CD1c-positive myeloid dendritic cell (primary cell): ENCODE results near the gene UBASH3A.

Source experiments
- DNase-seq: peaks from one replicate; pipeline ENCODE4 v3.0.0-alpha.2; 2016; ENCODE audit errors: extremely low spot score

UBASH3A gene

DNA sequence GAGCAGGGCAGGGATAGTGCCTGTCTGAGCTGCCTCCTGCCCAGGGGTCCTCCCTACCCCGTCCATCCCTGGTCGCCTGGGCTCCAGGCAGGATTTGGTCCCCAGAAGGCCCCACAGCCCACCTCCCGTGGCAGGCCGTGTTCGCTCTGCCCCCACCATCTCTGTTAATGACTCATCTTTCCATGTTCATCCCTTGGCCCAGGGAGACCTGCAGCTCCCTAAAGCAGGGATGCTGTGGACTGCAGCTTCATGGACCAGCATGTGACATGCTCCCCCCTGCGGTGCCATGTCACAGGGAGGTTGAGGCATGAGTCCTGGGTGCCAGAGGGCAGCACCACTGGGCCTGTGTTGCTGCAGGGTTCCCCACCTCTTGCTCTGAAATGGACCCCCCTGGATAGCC is 26.8 kb downstream of the UBASH3A start:
- DNase-seq: no peak

DNA sequence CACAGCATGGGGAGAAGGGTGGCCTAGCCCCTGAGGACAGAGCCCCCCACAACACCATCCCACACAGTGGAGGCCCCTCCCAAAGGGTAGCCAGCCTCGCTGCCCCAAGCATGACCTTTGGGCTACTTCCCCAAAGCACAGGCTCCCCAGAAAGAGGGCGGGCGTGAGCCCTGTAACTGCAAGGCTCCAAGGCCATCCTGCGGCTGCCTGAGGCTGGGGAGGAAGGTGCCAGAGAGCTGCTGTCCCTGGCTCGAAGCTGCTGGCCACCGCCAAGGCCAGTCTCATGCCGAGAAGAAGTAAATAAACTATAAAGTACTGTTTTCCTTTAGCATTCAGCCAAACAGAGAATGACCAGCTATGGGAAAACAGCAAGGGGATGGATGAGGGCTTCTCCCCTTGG is 27.5 kb downstream of the UBASH3A start:
- no peak for DNase-seq

DNA sequence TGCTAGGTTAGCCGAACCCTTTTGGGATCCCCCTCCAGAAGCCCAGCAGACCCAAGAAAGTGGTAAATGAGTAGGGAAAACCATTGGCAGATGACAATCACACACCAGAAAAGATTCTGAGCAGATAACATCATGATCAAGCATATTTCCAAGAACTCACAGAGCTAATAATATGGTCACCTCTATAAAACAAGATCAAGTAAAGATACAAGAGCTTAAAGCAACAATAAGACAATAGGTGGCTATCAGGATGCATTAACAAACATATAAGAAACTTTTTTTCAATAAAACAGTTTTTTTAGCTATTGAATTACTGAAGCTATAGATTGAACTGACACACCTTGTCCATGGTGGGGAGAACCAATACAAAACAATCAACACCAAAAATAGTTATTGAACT is 29.0 kb downstream of the UBASH3A start:
- no peak for DNase-seq

DNA sequence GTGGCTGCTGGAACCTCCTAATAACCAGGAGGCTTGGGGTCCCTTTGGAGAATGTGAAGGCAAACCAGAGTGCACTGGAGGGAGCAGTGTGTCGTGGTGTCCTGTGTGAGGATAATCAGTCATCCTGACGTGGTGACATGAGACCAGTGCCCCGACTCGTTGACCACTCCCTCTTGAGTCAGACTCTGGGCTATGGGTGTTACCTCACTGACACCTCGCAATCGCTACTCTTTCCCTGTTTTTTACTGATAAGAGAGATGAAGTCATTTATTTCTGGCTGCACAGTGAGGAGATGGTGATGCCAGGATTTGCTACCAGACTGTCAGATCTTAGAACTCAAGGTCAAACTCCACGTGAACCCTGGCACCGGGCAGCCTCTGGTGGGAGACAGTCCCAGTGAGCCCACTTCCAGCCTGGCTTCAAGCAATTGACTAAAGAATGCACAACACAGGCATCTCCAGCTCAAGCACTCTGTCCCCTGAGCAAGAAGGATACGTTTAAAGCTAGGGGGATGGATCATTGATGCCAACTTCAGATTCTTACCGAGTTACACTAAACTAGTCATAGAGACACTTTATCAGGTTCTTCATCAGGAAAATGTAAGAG is 30.3 kb downstream of the UBASH3A start:
- no peak for DNase-seq

DNA sequence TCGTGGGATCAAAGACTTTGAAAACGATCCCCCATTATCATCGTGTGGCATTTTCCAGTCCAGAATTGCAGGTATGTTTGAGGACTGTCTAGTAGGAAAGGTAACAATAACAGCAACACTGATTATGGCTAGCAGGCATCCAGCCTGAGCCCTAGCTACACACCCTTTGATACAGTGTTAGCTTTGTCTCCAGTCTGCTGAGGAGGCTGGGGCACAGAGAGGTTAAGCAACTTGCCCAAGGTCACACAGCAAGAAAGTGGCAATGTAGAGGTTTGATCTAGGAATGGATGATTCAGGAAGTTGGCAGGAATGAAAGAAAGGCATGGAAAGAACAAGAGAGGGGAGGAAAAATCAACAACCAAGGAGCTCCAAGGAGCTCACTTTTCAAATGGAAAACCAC is 31.2 kb downstream of the UBASH3A start:
- DNase-seq: no peak

DNA sequence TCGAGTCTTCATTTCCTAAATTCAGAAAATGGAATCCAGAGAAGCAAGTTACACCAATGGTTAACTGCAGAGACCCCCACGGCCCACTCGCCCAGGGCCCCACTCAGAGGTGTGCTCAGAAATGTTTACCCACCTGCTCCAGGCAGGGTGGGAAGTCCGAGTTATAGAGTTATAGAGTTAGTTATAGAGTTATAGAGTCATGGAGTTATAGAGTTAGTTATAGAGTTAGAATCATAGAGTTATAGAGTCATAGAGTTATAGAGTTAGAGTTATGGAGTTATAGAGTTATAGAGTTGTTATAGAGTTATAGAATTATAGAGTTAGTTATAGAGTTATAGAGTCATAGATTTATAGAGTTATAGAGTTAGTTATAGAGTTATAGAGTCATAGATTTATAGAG is 31.7 kb downstream of the UBASH3A start:
- no peak for DNase-seq

DNA sequence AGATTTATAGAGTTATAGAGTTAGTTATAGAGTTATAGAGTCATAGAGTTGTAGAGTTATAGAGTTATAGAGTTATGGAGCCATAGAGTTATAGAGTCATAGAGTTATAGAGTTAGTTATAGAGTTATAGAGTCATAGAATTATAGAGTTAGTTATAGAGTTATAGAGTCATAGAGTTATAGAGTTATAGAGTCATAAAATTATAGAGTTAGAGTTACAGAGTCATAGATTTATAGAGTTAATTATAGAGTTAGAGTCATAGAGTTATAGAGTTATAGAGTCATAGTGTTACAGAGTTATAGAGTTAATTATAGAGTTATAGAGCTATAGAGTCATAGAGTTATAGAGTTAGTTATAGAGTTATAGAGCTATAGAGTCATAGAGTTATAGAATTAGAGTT is 32.1 kb downstream of the UBASH3A start:
- DNase-seq: no peak

DNA sequence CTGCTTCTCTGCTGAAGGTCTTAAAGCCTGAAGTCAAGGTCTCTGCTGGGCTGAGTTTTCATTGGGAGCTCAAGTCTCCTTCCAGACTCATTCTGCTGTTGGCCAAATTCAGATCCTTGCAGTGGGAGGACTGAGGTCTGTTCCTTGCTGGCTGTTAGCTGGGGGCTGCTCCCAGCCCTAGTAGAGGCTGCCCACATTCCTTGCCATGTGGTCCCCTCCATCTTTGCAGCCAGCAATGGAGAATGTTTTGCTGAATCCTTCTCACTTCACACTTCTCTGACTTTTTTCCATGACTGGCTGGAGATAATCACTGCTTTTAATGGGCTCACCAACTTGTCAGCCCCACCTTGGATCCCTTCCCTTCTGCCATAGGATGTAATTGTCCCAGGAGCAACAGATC is 33.2 kb downstream of the UBASH3A start:
- no peak for DNase-seq

DNA sequence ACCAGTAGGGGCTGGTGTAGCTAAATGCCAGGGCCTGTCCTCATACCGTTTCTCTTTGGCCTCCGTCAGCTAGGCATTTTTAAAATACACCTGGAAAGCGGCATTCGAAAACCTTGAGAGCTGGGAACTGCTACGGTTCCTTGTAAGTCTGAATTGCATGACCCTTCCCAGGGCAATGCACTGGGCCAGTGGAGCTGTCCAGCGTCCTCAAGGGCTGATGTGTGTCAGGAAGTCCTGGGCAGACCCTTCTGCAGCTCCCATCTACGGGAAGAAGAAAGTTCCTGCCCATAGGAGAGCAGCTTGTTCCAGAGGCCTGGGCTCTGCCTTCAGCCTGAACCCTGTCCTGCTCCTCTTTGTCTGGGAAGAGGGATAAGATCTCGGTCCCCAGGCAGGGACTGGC is 34.1 kb downstream of the UBASH3A start:
- DNase-seq: no peak

DNA sequence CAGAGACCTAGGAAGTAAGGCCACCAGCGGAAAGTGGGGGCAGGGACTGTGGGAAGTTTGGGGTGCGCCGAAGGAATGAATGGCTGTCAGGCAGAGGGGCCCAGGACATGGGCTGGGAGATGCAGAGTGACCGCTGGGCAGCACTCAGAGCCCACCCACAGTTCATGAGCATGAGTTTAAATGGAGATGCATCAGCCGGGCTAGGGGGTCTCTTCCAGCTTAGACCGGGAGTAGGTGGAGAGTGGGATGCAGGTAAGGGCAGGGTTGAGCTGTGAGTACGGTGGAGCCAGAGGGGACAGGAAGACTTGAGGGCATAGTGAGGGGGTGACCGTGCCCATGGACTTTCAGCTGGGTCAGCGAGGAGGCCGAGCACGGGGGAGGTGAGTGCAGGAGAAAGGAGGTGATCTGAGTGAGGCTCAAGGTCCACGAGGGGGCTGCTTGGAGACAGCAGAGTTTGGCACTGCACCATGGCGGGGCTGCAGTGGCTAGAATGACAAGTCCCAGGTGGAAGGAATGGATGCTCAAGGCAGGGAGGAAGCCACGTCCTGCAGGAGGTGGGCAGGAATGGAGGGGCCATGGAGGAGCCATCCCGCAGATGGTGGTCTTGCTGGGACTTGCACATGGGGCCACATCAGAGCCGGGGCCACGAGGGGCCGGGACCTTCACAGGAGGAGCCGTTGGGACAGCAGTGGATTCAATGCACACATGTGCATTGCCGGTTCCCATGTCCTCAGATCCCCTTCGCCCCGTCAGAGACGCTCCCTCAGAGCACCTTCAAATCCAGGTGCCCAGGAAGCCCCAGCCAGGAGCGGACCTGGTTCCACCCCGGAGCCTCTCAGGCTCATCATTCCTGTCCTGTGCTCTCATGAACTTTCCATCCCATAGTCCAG is 34.9 kb downstream of the UBASH3A start:
- DNase-seq: no peak

DNA sequence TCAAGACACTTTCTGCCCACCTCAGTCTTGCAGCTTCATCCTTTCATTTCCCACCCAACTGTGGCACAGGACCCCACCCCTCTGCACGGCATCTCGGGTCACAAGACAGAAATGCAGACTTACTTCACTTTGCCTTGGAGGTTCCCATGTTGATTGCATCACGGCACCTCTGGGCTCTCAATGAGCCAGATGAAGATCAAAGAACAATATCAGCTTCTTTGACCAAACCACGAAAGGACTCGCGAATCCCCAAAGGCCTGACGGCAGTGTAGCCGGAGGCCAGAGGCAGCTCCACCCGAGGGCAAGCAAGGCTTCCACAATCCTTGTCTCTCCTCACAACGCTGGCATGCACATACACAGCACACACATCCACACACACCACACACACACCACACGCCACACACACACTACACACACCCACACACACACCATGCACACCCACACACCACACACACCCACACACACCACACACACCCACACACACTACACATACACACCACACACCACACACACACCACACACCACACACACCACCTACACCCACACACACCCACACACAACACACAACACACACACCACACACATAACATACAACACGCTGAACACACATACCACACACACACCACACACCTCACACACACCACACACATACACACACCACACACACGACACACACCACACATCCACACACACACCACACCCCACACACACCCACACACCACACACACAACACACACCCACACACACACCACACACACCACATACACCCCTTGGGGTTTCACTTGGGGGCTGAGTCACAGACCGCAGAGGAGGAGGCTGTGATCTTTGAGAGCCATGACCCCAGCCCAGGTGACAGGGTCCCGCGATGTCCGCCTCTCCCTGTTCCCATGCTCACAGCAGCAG is 35.8 kb downstream of the UBASH3A start:
- DNase-seq: no peak

DNA sequence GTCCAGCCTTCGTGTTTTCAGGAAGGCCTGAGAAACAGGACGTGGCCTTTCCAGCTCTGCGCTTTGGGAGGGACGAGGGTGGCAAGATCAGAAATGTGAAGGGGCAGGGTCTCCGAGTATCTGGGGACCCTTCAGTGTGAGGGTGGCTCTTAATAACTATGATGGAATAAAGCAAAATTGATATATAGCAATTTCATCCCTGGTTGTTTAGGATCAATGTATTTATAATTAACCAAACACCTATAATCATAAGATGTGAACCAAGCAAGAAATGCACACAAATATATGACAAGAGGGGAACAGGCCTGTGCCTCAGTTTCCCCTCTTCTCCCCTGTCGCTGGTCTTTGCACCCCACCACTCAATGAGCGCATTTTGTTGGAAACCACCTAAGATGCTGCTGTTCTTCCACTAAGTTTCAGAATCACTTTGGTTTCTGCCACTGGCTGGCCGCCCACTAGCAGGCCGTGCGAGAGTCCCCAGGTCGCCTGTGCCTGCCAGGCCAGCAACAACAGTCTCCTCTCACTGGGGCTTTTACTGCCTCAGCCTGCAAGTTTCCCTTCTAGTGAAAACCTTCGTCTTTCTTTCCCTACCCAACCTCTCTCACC is 36.6 kb downstream of the UBASH3A start:
- DNase-seq: no peak

DNA sequence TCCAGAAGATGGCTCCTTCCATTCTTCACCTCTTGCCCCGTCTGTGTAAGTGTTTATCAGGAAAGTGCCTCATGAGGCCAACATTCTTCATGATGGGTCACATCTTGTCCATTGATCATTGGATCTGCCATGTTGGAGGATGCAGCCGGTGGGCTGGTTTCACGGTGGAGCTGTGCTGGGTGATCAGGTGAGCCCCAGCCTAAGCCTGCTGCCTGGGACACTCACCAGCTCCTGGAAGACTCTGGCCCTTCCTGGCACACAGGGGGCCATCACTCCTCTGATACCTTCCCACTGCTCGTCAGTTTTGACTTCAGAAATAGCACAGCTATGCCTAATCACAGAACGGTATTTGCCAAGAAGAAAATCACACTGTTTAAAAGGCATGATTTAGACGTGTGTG is 38.3 kb downstream of the UBASH3A start:
- DNase-seq: no peak

DNA sequence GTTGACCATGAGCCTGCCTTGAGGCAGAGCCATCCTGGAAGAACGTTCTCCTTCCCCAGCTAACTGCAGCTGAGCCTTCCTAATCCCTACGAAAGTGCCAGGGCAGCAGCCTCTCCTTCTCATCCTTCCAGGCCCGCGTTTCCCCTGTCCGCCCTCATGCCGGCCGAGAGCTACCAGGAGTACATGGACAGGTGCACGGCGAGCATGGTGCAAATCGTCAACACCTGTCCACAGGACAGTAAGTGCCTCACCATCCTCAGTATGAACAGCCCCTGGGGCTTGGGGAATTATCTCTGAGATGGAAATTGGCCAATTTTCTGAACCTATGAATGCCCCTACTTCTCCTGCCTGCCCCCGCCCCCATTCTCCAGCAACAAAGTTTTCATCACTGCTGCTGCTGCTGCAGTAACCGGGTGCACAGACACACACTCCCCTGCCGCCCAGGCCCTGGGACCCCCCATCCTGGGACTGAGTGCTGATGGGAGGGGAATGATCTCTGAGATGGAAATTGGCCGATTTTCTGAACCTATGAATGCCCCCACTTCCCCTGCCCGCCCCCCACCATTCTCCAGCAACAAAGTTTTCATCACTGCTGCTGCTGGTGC is 39.6 kb downstream of the UBASH3A start:
- no peak for DNase-seq

DNA sequence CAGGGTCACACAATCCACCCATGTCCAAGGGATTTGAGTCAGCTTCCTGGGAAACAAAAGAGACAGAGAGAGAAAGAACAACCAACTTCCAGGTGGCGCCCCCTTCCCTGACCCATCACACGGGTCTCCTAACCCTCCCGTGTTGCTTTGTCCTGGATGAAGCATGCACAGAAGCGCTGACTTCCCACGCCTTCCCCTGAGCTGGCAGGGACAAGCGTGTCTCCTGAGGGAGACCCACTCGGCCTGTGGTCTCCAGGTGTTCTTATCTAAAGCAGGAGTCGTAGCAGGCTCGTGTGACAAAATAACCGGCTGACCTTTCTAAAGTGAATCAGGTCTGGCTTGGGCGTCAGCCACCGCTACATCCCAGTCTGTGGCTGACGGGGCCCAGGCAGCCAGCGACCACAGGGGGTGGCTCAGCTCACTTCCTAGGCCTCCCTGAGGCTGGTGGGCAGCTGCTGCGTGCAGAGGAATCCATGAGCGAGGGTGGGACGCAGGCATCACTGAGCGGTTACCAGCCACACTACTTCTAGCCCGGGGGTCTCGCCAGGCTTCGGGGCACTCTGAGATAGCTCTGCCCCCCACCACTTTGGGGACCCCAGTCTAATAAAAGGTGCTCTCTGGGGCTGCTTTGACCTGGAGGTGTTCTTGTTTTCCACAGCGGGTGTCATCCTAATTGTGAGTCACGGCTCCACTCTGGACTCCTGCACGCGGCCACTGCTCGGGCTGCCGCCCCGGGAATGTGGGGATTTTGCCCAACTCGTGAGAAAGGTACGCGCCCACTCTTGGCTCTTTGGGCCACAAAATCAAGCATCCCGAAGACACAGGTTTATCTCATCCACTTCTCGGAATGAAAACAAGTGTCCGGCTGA is 40.4 kb downstream of the UBASH3A start:
- no peak for DNase-seq

DNA sequence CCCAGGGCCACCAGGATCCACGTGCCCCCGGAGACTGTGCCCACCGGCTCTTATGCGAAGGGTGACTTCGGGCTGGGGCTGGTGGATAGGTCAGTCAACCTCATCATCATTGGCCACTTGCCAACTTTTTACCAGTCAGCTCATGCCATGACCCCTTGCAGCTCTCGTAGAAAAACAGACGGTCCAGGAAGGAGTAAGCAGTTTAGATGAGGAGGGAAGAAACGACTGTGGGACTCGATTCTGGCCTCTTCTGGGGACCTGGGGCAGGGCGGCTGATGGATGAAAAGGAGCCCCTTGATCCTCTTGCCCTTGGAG is 41.0 kb downstream of the UBASH3A start:
- no peak for DNase-seq

DNA sequence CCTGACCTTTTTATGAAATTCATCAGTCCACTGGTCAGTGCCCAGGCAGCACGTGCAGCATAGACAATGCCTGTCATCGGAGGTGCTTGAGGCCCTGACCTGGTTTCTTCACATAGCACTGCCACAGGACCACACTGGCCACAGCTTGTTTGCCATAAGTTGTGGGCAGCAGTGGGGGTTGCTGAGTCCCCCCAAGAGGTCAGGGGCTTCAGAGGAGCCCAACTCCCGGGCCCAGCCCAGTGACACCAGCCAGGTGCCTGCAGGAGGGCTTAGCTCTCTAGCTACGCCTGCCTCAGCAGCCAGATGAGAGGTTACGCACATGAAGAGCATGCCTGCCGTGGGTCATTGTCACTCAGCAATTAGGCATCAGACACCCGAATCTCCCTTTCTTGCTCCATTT is 41.6 kb downstream of the UBASH3A start:
- no peak for DNase-seq

DNA sequence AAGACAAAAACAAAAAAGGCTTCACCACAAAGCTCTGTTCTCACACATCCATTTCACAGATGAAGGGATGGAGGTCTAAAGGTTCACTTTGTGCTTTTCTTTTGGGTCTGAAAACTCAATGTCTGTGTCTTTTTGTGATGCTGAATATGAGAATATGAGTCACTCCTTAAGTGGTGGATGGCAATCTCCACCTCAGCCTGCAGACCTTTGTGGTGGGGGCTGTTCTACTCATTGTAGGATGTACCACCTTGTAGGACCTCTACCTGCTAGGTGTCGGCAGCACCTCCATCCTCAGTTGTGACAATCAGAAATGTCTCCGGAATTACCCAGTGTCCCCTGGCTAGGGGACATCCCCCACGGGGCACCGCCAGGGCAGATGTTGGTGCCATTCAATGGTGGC is 42.8 kb downstream of the UBASH3A start:
- DNase-seq: no peak

DNA sequence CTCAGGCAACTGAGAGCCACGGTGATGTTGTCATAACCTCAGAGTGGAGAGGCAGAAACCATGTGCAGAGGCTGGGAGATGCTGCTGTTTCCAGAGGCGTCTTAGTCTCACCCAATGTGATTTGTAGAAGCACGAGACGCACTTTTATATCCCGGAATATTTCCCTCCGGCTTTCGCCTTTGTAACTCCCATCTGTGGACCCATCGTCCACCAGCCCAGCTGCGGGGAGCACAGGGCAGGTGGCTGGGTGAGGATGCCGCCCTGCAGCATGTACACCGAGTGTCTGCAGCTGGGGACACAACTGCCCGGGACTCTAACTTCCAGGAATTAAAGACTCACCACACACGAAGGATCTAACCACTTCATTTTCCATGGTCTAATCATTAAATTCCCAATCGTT is 43.5 kb downstream of the UBASH3A start:
- no peak for DNase-seq

DNA sequence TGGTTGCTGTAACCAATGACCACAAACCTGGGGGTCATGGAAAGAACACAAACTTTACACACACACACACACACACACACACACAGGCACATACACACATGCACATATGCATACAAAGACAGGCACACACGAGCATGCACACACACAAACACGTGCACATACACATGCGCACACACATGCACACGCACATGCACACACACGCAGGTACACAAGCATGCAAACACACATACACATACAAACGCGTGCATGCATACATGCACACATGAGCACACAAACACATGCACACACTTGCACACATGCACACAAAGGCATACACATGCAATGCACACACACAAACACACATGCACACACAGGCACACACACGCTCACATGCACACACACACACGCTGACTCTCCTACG is 44.0 kb downstream of the UBASH3A start:
- no peak for DNase-seq

DNA sequence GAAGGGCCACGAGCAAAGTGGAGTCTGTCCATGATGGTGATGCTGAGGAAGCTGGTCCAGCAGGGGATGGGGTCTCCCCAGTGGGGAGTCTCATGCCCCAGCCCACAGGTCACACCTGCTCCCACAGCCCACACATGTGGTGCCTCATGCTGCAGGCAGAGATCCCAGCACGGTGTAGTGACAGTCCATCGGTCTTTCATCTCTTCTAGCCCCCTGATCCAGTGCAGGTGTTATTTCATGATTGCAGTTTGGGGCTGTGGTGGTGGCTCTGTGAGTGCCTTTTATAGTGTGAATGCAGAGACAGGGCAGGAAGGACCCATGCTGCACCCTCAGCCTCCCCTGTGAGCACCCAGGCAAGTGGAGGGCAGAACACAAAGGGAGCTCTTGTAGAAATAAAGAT is 45.0 kb downstream of the UBASH3A start:
- DNase-seq: no peak
